ENCODE data around the gene IVNS1ABP.

IVNS1ABP gene

GRCh38 chr1:185342672-185343259, 25.7 kb upstream of the IVNS1ABP start:
- no peaks in the 10 kb centered on the region for H3K36me3 ChIP-seq (ENCODE audit: control insufficient read depth, insufficient read depth, low read length)
- H3K27ac ChIP-seq: no peak overlapping the region
- H3K4me2 ChIP-seq (ENCODE audit: low read length): no peak overlapping the region
- H3K4me1 ChIP-seq: no peaks in the 10 kb centered on the region
- TF ChIP-seq CTCF (IDR thresholded peaks at IDR 0.05): no peak
- no peak overlapping the region for H3K4me3 ChIP-seq (ENCODE audit: low read depth, low read length)
- H2AFZ ChIP-seq: no peak overlapping the region
- no peaks in the 10 kb centered on the region for H3K27me3 ChIP-seq (ENCODE audit: control insufficient read depth, insufficient read depth, low read length)
- H3K79me2 ChIP-seq: no peaks in the 10 kb centered on the region
- H3K9me3 ChIP-seq (ENCODE audit: control insufficient read depth, low read length): no peaks in the 10 kb centered on the region
- H3K9ac ChIP-seq: no peak overlapping the region

- Histone ChIP-seq H3K4me3 (ENCODE audit: low read depth, low read length) (no peak overlapping the region), H3K36me3 (ENCODE audit: control insufficient read depth, insufficient read depth, low read length) (no peaks in the 10 kb centered on the region), H3K27ac (no peak overlapping the region), H3K4me1 (no peaks in the 10 kb centered on the region), H3K9ac (no peak overlapping the region), H3K9me3 (ENCODE audit: control insufficient read depth, low read length) (no peaks in the 10 kb centered on the region), H3K4me2 (ENCODE audit: low read length) (no peak overlapping the region), H2AFZ (no peak overlapping the region), H3K27me3 (ENCODE audit: control insufficient read depth, insufficient read depth, low read length) (no peaks in the 10 kb centered on the region), H3K79me2 (no peaks in the 10 kb centered on the region)
- no peak for TF ChIP-seq CTCF (IDR thresholded peaks at IDR 0.05)
Measured at GRCh38 chr1:185342017-185342416, 25.0 kb upstream of the IVNS1ABP start.

GRCh38 chr1:185341196-185341781, 24.2 kb upstream of the IVNS1ABP start:
- Histone ChIP-seq H3K9me3 (ENCODE audit: control insufficient read depth, low read length) (no peaks in the 10 kb centered on the region), H3K27ac (no peak overlapping the region), H2AFZ (no peak overlapping the region), H3K4me3 (ENCODE audit: low read depth, low read length) (no peak overlapping the region), H3K79me2 (no peaks in the 10 kb centered on the region), H3K36me3 (ENCODE audit: control insufficient read depth, insufficient read depth, low read length) (no peaks in the 10 kb centered on the region), H3K9ac (no peak overlapping the region), H3K4me1 (no peaks in the 10 kb centered on the region), H3K27me3 (ENCODE audit: control insufficient read depth, insufficient read depth, low read length) (no peaks in the 10 kb centered on the region), H3K4me2 (ENCODE audit: low read length) (no peak overlapping the region)
- no peak for TF ChIP-seq CTCF (IDR thresholded peaks at IDR 0.05)

GRCh38 chr1:185338719-185339622, 21.9 kb upstream of the IVNS1ABP start:
- H3K36me3 ChIP-seq (ENCODE audit: control insufficient read depth, insufficient read depth, low read length): no peaks in the 10 kb centered on the region
- no peak for TF ChIP-seq CTCF (IDR thresholded peaks at IDR 0.05)

More at GRCh38 chr1:185338719-185339622, 21.9 kb upstream of the IVNS1ABP start:
- no peaks in the 10 kb centered on the region for H3K27me3 ChIP-seq (ENCODE audit: control insufficient read depth, insufficient read depth, low read length)
- H3K4me1 ChIP-seq: no peaks in the 10 kb centered on the region
- H3K9ac ChIP-seq: no peak overlapping the region
- H2AFZ ChIP-seq: no peak overlapping the region
- no peaks in the 10 kb centered on the region for H3K9me3 ChIP-seq (ENCODE audit: control insufficient read depth, low read length)
- no peaks in the 10 kb centered on the region for H3K79me2 ChIP-seq
- H3K4me3 ChIP-seq (ENCODE audit: low read depth, low read length): no peak overlapping the region
- H3K27ac ChIP-seq: no peak overlapping the region
- H3K4me2 ChIP-seq (ENCODE audit: low read length): no peak overlapping the region

Measured in parathyroid adenoma (tissue), 2 donors.